Activated CD8-positive, alpha-beta T cell treated with anti-CD3 and anti-CD28 coated beads for 36 hours (primary cell): ENCODE results near the gene PAAF1. TPM values are rescaled to one million over a fixed set of nuclear protein-coding genes. Genes with fewer than 3 reads are reported as not detected.

Source experiments
- ATAC-seq: fragments of 200-7000 bp; cut with Tn5 transposase; one replicate; pipeline ENCODE4 v1.10.0; 2021; ENCODE audit warnings: mild to moderate bottlenecking, moderate library complexity
- CTCF ChIA-PET: fragments of 350-600 bp; sonication (Branson Sonifier 250); formaldehyde crosslinking; loops from one replicate; lab custom pipeline; 2021; ENCODE audit warnings: antibody characterized with exemption; lab: Charles Lee
- POLR2A ChIA-PET: fragments of 350-600 bp; sonication (Branson Sonifier 250); formaldehyde crosslinking; loops from one replicate; lab custom pipeline; 2021; ENCODE audit warnings: antibody characterized with exemption; lab: Charles Lee
- DNase-seq: peaks from one replicate; pipeline ENCODE4 v3.0.0-alpha.2; 2020
- H3K27ac Mint-ChIP-seq: one replicate; pipeline ENCODE4 v1.8.0; 2021; ENCODE audit warnings: mild to moderate bottlenecking, mixed read lengths
- H3K27me3 Mint-ChIP-seq: one replicate; pipeline ENCODE4 v1.8.0; 2021; ENCODE audit warnings: mixed read lengths
- H3K36me3 Mint-ChIP-seq: one replicate; pipeline ENCODE4 v1.8.0; 2021; ENCODE audit warnings: low read depth, mixed read lengths
- H3K4me1 Mint-ChIP-seq: one replicate; pipeline ENCODE4 v1.8.0; 2021; ENCODE audit warnings: low read depth, mixed read lengths
- H3K4me3 Mint-ChIP-seq: one replicate; pipeline ENCODE4 v1.8.0; 2021; ENCODE audit warnings: mild to moderate bottlenecking, moderate library complexity, mixed read lengths
- H3K9me3 Mint-ChIP-seq: one replicate; pipeline ENCODE4 v1.8.0; 2021; ENCODE audit warnings: mixed read lengths
- intact Hi-C: fragments of 100-400 bp; cut with micrococcal nuclease; formaldehyde crosslinking; loops from one replicate; pipeline ENCODE4 v1.10.0; 2022
- total RNA-seq, 2 experiments: library from RNA; stranded (reverse); gene quantifications; one replicate each; pipeline ENCODE4 v1.2.3, GENCODE V29; 2021
- TF ChIP-seq, protein P1 (sequence below): fragments of 200-600 bp; IDR thresholded peaks from one replicate; pipeline ENCODE4 v1.8.0; 2022; ENCODE audit warnings: antibody characterized with exemption, mild to moderate bottlenecking

PAAF1 gene
- total RNA-seq, 2 experiments from 2014 or later, result 32.5 to 34.9 TPM

DNA sequence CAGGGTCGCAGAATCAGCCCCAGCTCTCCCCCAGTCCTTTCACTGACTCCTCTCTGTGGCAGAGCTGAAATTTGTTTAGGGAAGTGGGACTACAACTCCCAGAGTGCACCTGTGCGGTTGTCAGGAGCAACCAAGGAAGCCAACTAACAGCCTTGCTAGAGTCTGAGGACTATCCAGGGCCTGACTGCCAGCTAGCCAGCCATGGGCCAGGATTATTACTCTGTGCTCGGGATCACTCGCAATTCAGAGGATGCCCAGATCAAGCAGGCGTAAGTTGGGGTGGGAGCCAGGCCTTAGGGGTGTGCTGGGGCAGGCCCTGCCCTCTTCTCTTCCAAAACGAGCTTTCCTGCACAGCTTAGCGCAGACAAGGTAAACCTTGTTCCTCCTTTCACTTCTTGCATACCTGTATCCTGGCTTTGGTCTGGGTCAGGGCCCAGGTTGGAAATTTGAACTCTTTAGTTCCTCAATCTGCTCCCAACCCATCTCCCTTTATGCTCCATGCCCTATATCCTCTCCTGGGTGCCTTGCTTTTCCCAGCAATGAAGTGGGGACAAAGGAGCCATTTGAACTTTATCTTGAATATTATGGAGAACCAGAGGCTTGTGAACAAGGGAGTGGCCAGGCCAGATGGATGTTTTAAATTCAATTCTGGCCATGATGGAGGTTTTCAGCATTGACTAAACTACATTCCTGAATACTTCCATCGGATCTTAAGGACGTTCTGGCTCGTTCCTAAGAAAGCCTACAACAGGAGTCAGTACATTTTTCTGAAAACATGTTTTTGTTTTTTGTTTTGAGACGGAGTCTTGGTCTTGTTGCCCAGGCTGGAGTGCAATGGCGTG is 74.3 kb downstream of the PAAF1 start, which contains the start of gene DNAJB13:
DNAJB13 (plus strand) TSS at position 158 of the 842 bp plus-strand sequence; CDS start at position 202, 44 bp downstream.
- TF ChIP-seq, protein P1, sequence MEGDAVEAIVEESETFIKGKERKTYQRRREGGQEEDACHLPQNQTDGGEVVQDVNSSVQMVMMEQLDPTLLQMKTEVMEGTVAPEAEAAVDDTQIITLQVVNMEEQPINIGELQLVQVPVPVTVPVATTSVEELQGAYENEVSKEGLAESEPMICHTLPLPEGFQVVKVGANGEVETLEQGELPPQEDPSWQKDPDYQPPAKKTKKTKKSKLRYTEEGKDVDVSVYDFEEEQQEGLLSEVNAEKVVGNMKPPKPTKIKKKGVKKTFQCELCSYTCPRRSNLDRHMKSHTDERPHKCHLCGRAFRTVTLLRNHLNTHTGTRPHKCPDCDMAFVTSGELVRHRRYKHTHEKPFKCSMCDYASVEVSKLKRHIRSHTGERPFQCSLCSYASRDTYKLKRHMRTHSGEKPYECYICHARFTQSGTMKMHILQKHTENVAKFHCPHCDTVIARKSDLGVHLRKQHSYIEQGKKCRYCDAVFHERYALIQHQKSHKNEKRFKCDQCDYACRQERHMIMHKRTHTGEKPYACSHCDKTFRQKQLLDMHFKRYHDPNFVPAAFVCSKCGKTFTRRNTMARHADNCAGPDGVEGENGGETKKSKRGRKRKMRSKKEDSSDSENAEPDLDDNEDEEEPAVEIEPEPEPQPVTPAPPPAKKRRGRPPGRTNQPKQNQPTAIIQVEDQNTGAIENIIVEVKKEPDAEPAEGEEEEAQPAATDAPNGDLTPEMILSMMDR, result no peak
- Mint-ChIP-seq H3K27me3 (no peaks in the 10 kb centered on the region), H3K4me1 (no peaks in the 10 kb centered on the region), H3K9me3 (no peaks in the 10 kb centered on the region), H3K27ac (no peak within 1 kb of the TSS), H3K4me3 (no peak within 1 kb of the TSS), H3K36me3 (no peaks in the 10 kb centered on the region)
- CTCF ChIA-PET, result interaction anchor here (0.7 to 1.6 kb wide), 3 partner anchors 14 to 683 kb away, joined by 3 to 4 read pairs (median 3); no protein-coding TSS in a partner anchor
- ATAC-seq (peak; percentile 74), DNase-seq (peak; percentile 51)
- POLR2A ChIA-PET, result interaction anchor here (0.7 kb wide), 1 partner anchor 223 kb away, joined by 4 read pairs; no protein-coding TSS in a partner anchor
- intact Hi-C loops, result no loop called here

DNA sequence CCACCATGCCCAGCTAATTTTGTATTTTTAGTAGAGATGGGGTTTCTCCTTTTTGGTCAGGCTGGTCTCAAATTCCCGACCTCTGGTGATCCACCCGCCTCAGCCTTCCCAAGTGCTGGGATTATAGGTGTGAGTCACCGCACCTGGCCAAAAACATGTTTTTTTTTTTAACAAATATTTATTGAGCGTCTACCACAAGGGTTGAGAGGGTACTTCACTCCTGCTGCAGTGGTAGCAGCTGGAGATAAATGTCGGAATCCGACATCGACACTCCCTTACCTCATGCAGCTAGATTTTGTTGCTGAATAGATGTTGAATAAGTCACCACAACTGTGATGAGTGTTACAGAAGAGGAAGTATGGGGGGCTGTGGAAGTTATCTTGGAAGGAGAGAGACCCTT is 75.0 kb downstream of the PAAF1 start:
- intact Hi-C loops, result no loop called here
- no peaks in the 10 kb centered on the region for H3K4me1 Mint-ChIP-seq

DNA sequence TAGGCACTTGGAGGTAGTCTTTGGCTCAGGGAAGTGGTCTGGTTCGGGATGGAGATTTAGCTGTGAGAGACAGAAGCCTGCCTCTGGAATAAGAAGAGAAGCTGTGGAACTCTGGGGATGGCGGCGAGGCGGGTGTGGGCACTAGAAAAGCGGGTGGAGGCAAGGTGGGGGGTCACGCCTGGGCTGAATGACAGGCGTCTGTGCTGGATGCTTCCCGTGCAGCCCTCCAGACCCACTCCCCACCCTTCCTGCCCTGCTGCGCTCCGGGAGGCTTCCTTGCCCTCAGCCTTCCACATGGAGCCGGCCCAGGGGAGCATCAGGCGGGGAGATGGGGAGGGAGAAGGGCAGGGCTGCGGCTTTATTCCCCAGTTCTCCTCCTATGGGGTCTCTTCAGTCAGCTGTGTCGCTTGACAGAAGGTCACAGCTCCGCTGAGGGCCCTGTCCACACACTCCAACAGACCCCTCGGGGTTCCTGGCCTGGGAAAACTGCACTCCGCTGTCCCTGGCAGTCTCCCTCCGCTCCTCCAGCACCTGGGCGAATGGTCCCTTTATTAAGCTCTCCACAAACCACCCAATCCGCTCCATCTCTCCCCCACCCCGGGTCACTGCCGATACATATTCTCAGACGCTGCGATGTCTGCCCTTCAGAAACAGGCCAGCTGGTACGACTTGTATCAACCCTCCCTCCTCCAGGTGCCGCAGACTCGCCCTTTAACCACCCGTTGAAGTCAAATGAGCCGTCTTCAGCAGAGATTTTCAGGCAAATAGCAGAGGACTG is 80.3 kb downstream of the PAAF1 start:
- ChIA-PET CTCF (interaction anchor here (1.0 to 1.7 kb wide), 2 partner anchors 9 to 90 kb away, joined by 3 to 4 read pairs; no protein-coding TSS in a partner anchor), POLR2A (no interaction called here)
- H3K4me3 Mint-ChIP-seq, result no peak overlapping the region
- H3K4me1 Mint-ChIP-seq, result no peaks in the 10 kb centered on the region
- TF ChIP-seq, protein P1, result no peak
- DNase-seq, result no peak
- no peak for ATAC-seq
- H3K27ac Mint-ChIP-seq, result no peak overlapping the region
- no peaks in the 10 kb centered on the region for H3K9me3 Mint-ChIP-seq
- H3K27me3 Mint-ChIP-seq, result no peaks in the 10 kb centered on the region
- intact Hi-C loops, result no loop called here
- H3K36me3 Mint-ChIP-seq, result no peaks in the 10 kb centered on the region

More for the DNA sequence above, 75.0 kb downstream of the PAAF1 start:
- DNase-seq (no peak), ATAC-seq (no peak)
- ChIA-PET CTCF (interaction anchor here (1.1 kb wide), 1 partner anchor 13 kb away, joined by 3 read pairs; no protein-coding TSS in a partner anchor), POLR2A (no interaction called here)
- Mint-ChIP-seq H3K36me3 (no peaks in the 10 kb centered on the region), H3K27ac (no peak overlapping the region), H3K4me3 (no peak overlapping the region), H3K27me3 (no peaks in the 10 kb centered on the region), H3K9me3 (no peaks in the 10 kb centered on the region)
- TF ChIP-seq, protein P1, result no peak

DNA sequence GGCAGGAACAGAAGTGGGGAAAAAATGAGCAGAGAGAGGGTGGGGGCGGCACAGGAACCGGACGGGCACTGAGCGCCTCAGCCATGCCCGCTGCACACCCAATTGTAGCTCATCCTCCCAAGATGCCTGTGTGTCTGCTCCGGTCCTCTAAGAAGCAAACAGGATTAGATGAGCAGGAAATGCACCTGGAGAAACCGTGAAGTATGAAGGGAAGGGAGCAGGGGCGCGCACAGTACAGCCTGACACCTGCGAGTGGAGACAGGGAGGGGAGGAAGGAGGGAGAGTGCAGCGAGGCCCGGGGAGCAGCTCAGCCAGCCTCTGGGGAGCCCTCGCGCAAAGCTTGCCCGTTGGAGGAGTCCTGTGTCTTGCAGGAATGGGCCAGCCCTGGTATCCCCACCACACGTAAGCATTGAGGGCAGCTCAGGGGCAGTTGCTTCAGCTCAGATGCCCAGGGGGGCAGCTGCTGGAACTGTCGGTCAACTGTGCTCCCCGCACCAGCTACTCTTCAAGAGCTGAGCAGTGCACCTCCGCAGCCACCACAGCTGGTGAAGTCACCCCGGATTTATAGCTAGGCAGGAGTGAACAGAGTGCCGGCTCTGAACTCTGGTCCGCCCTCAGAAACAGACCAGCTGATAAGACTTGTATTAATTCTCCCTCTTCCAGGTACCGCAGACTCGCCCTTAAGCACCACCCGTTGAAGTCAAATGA is 81.0 kb downstream of the PAAF1 start:
- ATAC-seq (no peak), DNase-seq (no peak)
- H3K27ac Mint-ChIP-seq, result no peak overlapping the region
- H3K9me3 Mint-ChIP-seq, result no peaks in the 10 kb centered on the region
- H3K27me3 Mint-ChIP-seq, result no peaks in the 10 kb centered on the region
- H3K4me1 Mint-ChIP-seq, result no peaks in the 10 kb centered on the region
- ChIA-PET CTCF (interaction anchor here (1.0 to 1.7 kb wide), 2 partner anchors 9 to 89 kb away, joined by 3 to 4 read pairs; no protein-coding TSS in a partner anchor), POLR2A (no interaction called here)
- no peak overlapping the region for H3K4me3 Mint-ChIP-seq
- TF ChIP-seq, protein P1, result no peak
- no peaks in the 10 kb centered on the region for H3K36me3 Mint-ChIP-seq
- intact Hi-C loops, result no loop called here
